Right lobe of liver (tissue), 4 donors: ENCODE data around the gene ZNF85.

Experiments
- POLR2A ChIP-seq: fragments of 450-650 bp; IDR thresholded peaks from one replicate; pipeline ENCODE4 v1.6.1; 2017; ENCODE audit warnings: antibody characterized with exemption, mild to moderate bottlenecking
- TF ChIP-seq, protein P1 (sequence below), 4 donors: fragments of 200-600 bp in 3 of 4; fragments of 450-650 bp in 1 of 4; IDR thresholded peaks; one replicate each; pipeline versions ENCODE4 v1.5.1 to v1.8.0; 2016 to 2022; ENCODE audit warnings: antibody characterized with exemption in 4 of 4, mild to moderate bottlenecking in 2 of 4
- donor health status: DM: no; HTN: no; CAD: no.
- donor health status: DM: no; HTN: no; CAD: no.
- donor health status: DM: no; HTN: yes; CAD: no.

- TF ChIP-seq POLR2A = no peak
- TF ChIP-seq, protein P1, sequence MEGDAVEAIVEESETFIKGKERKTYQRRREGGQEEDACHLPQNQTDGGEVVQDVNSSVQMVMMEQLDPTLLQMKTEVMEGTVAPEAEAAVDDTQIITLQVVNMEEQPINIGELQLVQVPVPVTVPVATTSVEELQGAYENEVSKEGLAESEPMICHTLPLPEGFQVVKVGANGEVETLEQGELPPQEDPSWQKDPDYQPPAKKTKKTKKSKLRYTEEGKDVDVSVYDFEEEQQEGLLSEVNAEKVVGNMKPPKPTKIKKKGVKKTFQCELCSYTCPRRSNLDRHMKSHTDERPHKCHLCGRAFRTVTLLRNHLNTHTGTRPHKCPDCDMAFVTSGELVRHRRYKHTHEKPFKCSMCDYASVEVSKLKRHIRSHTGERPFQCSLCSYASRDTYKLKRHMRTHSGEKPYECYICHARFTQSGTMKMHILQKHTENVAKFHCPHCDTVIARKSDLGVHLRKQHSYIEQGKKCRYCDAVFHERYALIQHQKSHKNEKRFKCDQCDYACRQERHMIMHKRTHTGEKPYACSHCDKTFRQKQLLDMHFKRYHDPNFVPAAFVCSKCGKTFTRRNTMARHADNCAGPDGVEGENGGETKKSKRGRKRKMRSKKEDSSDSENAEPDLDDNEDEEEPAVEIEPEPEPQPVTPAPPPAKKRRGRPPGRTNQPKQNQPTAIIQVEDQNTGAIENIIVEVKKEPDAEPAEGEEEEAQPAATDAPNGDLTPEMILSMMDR (IDR thresholded peaks at IDR 0.05) = no peak
Observed at GRCh38 chr19:20912973-20913372, 10.1 kb upstream of the ZNF85 start.
